Measurements from ENCODE around the gene GPR161. TPM values are rescaled to one million over a fixed set of nuclear protein-coding genes. Genes with fewer than 3 reads are reported as not detected.

GPR161 gene
- total and polyA plus RNA-seq, 2 of the 13 experiments (the other 11 are each of a cell fraction or from before 2014, with no cell fraction given), result 0.13 to 0.35 TPM

DNA sequence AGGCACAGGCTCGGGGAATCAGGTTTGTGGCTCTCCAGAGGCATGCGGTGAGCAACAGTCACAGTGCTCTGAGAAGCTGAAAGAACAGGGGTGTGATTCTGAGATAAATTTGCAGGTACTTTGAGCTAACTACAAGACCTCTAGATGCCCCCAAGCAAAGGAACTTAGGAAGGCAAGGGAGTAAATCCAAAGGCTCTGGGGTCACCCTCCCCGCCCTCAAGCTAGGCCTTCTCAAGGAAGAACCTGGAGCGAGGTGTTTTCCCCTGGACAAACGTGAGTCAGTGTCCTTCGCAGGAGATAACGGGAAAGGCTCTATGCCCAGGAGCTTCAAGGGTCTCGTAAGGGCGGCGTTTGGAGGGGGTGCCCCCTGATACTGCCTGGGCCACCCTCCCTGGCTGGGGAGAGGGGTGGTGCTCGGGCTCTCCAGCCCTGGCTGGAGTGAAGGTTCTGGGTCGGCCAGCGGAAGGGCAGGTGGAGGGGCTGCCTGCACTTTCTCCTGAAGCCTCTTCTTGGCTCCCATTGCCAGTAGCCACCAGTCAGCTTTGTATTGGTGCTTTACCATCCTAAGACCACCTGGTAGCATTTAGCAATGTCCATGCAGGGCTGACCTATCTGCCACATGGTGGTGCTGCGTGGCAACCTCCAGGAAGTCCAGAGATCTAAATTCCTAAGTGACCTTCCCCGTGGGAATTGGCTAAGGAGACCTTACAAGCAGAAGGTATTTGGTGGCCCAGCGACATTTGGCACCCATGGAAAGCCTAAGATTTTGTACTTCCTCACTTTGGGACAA is 44.0 kb downstream of the GPR161 start:
- no TSS peak for BruUV-seq (replicated peaks)
- WGBS (ENCODE audit: low lambda C conversion rate), result 39% methylated on average over 6 of the region's 16 CpGs
- TF ChIP-seq ZNF260 (CRISPR knock-in tag; IDR thresholded peaks at IDR 0.05; ENCODE audit: borderline replicate concordance, low read depth), result no peak
- no peak for TF ChIP-seq KMT2A (CRISPR knock-in tag; IDR thresholded peaks at IDR 0.05)
- TF ChIP-seq NFYB (CRISPR knock-in tag; IDR thresholded peaks at IDR 0.05), result no peak
- no peak for TF ChIP-seq HOXA3 (CRISPR knock-in tag; IDR thresholded peaks at IDR 0.05)
- no peak for TF ChIP-seq ZNF777 (CRISPR knock-in tag; IDR thresholded peaks at IDR 0.05)
- no peak for TF ChIP-seq DNMT3B (CRISPR knock-in tag; conservative IDR thresholded peaks at IDR 0.05)
- TF ChIP-seq U2AF1 (optimal IDR thresholded peaks at IDR 0.05; ENCODE audit: low read depth, low read length), result no peak
- TF ChIP-seq KLF16 (CRISPR knock-in tag; IDR thresholded peaks at IDR 0.05), result no peak
- TF ChIP-seq EZH2 (conservative IDR thresholded peaks at IDR 0.05; ENCODE audit: low read depth, low read length), result no peak
- TF ChIP-seq SOX6 (IDR thresholded peaks at IDR 0.05), result no peak
- TF ChIP-seq SOX6 (CRISPR knock-in tag; IDR thresholded peaks at IDR 0.05), result no peak
- TF ChIP-seq ATM (IDR thresholded peaks at IDR 0.05; ENCODE audit: borderline replicate concordance), result no peak
- no peak for TF ChIP-seq ZNF660 (CRISPR knock-in tag; IDR thresholded peaks at IDR 0.05; ENCODE audit: borderline replicate concordance, low read depth)
- no peak for TF ChIP-seq NFYC (CRISPR knock-in tag; IDR thresholded peaks at IDR 0.05)
- TF ChIP-seq HDAC2 (CRISPR knock-in tag; IDR thresholded peaks at IDR 0.05), result no peak
- TF ChIP-seq ZNF282 (IDR thresholded peaks at IDR 0.05; ENCODE audit: partially characterized antibody), result no peak
- TF ChIP-seq, protein P1, sequence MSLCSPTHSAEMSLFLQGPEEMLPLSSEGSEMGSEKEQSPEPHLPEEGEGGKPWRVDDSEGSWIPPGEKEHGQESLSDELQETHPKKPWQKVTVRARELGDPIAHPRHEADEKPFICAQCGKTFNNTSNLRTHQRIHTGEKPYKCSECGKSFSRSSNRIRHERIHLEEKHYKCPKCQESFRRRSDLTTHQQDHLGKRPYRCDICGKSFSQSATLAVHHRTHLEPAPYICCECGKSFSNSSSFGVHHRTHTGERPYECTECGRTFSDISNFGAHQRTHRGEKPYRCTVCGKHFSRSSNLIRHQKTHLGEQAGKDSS (CRISPR knock-in tag; IDR thresholded peaks at IDR 0.05; ENCODE audit: borderline replicate concordance, low read depth), result peak; percentile 40; the same call in 1 of the 2 replicates
- no peak for TF ChIP-seq ZKSCAN5 (CRISPR knock-in tag; IDR thresholded peaks at IDR 0.05)
- TF ChIP-seq, protein P2, sequence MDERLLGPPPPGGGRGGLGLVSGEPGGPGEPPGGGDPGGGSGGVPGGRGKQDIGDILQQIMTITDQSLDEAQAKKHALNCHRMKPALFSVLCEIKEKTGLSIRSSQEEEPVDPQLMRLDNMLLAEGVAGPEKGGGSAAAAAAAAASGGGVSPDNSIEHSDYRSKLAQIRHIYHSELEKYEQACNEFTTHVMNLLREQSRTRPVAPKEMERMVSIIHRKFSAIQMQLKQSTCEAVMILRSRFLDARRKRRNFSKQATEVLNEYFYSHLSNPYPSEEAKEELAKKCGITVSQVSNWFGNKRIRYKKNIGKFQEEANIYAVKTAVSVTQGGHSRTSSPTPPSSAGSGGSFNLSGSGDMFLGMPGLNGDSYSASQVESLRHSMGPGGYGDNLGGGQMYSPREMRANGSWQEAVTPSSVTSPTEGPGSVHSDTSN (CRISPR knock-in tag; IDR thresholded peaks at IDR 0.05), result no peak
- peak; percentile 58; the same call in 1 of the 2 replicates for TF ChIP-seq RAD21 (CRISPR knock-in tag; IDR thresholded peaks at IDR 0.05)
- TF ChIP-seq ZSCAN21 (CRISPR knock-in tag; IDR thresholded peaks at IDR 0.05; ENCODE audit: borderline replicate concordance), result no peak
- TF ChIP-seq TGIF2 (CRISPR knock-in tag; IDR thresholded peaks at IDR 0.05), result no peak
- no peak for TF ChIP-seq ZNF775 (CRISPR knock-in tag; IDR thresholded peaks at IDR 0.05; ENCODE audit: borderline replicate concordance)

More for the DNA sequence above, 44.0 kb downstream of the GPR161 start:
- H3K9me3 ChIP-seq (ENCODE audit: low read length), result no peaks in the 10 kb centered on the region
- H2AFZ ChIP-seq (ENCODE audit: low read length), result no peak overlapping the region
- no peak overlapping the region for H3K4me2 ChIP-seq (ENCODE audit: low read depth, low read length)
- in situ Hi-C loops (cut with HindIII; ENCODE audit: extremely low pct_ligation_motif_present, low pct_unique_long_range_greater_than_20kb) (loop anchor here (5.0 kb wide), 1 partner anchor 230 kb away; no protein-coding TSS in a partner anchor), intact Hi-C loops (cut with micrococcal nuclease; ENCODE audit: unreplicated experiment) (loop anchor here (2.0 to 5.0 kb wide), 2 partner anchors 55 to 230 kb away; no protein-coding TSS in a partner anchor)
- no peaks in the 10 kb centered on the region for H3K79me2 ChIP-seq (ENCODE audit: insufficient read depth, low read length)
- no peak overlapping the region for H3K9ac ChIP-seq (ENCODE audit: insufficient read depth, low read depth, low read length)
- no peaks in the 10 kb centered on the region for H3K4me1 ChIP-seq (ENCODE audit: insufficient read depth, low read length)
- DNase-seq (ENCODE audit: low spot score) (peak; percentile 46), ATAC-seq (peak; percentile 82), FAIRE-seq (peak; percentile 73)
- H4K20me1 ChIP-seq (ENCODE audit: insufficient read depth, low read length), result no peaks in the 10 kb centered on the region
- H3K4me3 ChIP-seq (replicated peaks in 1 of 3; ENCODE audit: insufficient read depth in 1 of 3, low read depth in 2 of 3, low read length in 3 of 3), result no peak overlapping the region
- H3K27me3 ChIP-seq (ENCODE audit: control insufficient read depth in 1 of 2, insufficient read depth in 2 of 2, low read length in 2 of 2), result 0 out of 5 replicates have a peak, but pooled peaks cover 2 to 4% of the 10 kb centered on the region in 2 experiments
- ChIA-PET POLR2A (no interaction called here), CTCF (ENCODE audit: low intra/inter-chr PET ratio, low total read pairs) (interaction anchor here (0.7 to 1.3 kb wide), 3 partner anchors 53 to 229 kb away, joined by 3 to 7 read pairs (median 3); partner anchors contain the start of gene TIPRL)
- no peak overlapping the region for H3K27ac ChIP-seq (ENCODE audit: extremely low read length, insufficient read depth, low read length)
- no peaks in the 10 kb centered on the region for H3K36me3 ChIP-seq (replicated peaks in 1 of 2; ENCODE audit: control insufficient read depth in 1 of 2, insufficient read depth in 2 of 2, low read length in 2 of 2)
